ENCODE data around the gene U2AF1.
"Not testable (repeated sequence)": the region's sequence is repeated elsewhere in the genome, so short reads cannot be mapped to it uniquely, and the experiment has no call there.

U2AF1 gene, protein sequence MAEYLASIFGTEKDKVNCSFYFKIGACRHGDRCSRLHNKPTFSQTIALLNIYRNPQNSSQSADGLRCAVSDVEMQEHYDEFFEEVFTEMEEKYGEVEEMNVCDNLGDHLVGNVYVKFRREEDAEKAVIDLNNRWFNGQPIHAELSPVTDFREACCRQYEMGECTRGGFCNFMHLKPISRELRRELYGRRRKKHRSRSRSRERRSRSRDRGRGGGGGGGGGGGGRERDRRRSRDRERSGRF

GRCh38 chr21:43106965-43107793 is at the start of gene U2AF1:
TSS of gene U2AF1 (minus strand) at chr21:43107570. CDS start at chr21:43107494, 76 bp downstream.
- in situ Hi-C loops (cut with MboI; ENCODE audit: low sequenced_read_pairs) = not testable (repeated sequence)

DNA sequence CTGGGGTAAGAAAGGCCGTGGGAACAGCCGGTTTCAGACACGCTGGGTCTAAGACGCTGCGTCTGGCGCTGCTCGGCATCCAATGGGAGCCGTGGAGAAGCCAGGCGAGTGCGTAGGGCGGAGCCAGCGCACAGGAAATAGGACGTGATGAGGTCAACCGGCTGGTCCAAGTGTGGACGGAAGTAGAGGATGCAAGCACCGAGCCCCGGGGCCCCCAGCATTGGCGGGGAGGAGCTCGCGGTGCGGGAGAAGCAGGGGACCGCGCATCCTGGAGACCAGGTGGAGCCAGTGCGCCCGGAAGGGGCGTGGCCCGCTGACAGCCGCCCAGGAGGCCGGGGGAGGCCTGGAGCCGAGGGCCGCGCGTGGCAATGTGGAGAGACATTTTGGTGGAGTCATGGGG is 46.2 kb upstream of the U2AF1 start:
- in situ Hi-C loops (cut with MboI; ENCODE audit: low sequenced_read_pairs) = not testable (repeated sequence)

DNA sequence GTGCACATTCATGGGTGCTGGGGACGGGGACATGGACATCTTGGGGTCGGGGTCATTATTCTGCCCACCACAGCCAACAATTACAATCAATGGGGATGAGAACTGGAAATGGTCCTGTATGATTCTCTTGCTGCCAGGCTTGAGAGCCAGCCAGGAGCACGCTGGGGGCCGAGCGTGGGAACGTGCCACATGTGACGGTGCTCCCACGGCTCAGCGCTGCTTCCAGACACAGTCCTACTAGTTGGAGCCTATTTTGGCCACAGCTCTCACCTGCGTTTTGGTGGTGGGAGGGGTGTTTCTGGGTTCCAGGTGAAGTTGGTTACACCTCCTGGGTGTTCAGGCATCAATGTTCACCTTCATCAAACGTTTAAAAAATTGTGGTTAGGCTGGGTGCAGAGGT is 42.0 kb upstream of the U2AF1 start:
- in situ Hi-C loops (cut with MboI; ENCODE audit: low sequenced_read_pairs) = not testable (repeated sequence)

GRCh38 chr21:43147999-43148398 is 40.6 kb upstream of the U2AF1 start:
- in situ Hi-C loops (cut with MboI; ENCODE audit: low sequenced_read_pairs) = not testable (repeated sequence)

GRCh38 chr21:43146637-43147036 is 39.3 kb upstream of the U2AF1 start:
- in situ Hi-C loops (cut with MboI; ENCODE audit: low sequenced_read_pairs) = not testable (repeated sequence)

GRCh38 chr21:43141407-43141806 is 34.0 kb upstream of the U2AF1 start:
- in situ Hi-C loops (cut with MboI; ENCODE audit: low sequenced_read_pairs) = not testable (repeated sequence)

- in situ Hi-C loops (cut with MboI; ENCODE audit: low sequenced_read_pairs) = not testable (repeated sequence)
Observed at GRCh38 chr21:43138944-43139343, 31.6 kb upstream of the U2AF1 start.

DNA sequence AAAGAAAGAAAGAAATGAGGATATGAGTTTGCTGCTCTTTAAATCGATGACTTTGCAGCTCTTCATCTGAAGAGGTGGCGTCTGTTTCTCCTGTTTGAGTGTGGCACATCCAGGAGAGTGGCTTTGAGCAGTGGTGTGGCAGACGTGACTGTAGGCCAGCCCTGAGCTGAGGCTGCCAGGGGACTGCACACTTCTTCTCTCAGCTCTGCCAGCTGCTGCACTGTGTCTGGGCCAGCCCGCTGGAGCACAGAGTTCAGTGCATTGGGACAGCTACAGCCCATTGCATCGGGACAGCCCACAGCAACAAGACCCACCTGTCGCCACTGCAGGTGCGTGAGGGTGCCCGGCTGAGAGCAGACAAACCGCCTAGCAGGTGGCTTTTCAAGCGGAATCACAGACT is 27.1 kb upstream of the U2AF1 start:
- in situ Hi-C loops (cut with MboI; ENCODE audit: low sequenced_read_pairs) = not testable (repeated sequence)

DNA sequence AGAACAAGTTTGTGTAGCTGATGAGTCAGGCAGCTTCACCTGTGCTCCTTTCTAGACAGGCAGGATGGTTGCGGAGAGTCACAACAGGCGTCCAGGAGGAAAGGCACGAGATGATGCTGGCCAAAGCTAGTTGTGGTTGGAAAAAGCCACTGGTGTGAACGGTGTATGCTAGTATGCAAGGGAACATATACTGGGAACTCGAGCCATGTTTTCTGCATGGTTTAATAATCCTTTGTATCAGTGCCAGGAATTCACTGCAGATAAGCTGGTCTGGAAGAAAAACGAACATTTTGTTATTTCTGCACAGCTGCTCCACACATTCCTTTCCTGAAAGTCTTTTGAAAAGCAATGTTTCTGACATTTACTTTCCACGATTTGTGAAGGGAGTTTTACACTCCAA is 22.7 kb upstream of the U2AF1 start:
- in situ Hi-C loops (cut with MboI; ENCODE audit: low sequenced_read_pairs) = not testable (repeated sequence)

DNA sequence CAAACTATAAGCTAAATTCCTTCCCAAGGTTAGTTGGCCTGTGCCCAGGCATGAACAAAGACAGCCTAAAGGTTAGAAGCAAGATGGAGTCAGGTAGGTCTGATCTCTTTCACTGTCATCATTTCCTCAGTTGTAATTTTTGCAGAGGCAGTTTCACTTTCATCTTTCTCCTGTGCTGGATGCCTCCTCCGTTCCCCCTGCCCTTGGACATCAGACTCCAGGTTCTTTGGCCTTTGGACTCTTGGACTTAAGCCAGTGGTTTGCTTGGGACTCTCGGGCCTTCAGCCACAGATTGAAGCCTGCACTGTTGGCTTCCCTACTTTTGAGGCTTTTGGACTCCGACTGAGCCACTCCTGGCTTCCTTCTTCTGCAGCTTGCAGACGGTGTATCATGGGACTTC is 8.6 kb upstream of the U2AF1 start:
- in situ Hi-C loops (cut with MboI; ENCODE audit: low sequenced_read_pairs) = not testable (repeated sequence)

- in situ Hi-C loops (cut with MboI; ENCODE audit: low sequenced_read_pairs) = not testable (repeated sequence)
Observed at GRCh38 chr21:43114483-43114882, 7.1 kb upstream of the U2AF1 start.

- in situ Hi-C loops (cut with MboI; ENCODE audit: low sequenced_read_pairs) = not testable (repeated sequence)
Observed at GRCh38 chr21:43109006-43109405, 1.6 kb upstream of the U2AF1 start.

GRCh38 chr21:43108177-43108576 is 807 bp upstream of the U2AF1 start:
- in situ Hi-C loops (cut with MboI; ENCODE audit: low sequenced_read_pairs) = not testable (repeated sequence)

- in situ Hi-C loops (cut with MboI; ENCODE audit: low sequenced_read_pairs) = not testable (repeated sequence)
Observed at GRCh38 chr21:43107794-43108137, 396 bp upstream of the U2AF1 start.

DNA sequence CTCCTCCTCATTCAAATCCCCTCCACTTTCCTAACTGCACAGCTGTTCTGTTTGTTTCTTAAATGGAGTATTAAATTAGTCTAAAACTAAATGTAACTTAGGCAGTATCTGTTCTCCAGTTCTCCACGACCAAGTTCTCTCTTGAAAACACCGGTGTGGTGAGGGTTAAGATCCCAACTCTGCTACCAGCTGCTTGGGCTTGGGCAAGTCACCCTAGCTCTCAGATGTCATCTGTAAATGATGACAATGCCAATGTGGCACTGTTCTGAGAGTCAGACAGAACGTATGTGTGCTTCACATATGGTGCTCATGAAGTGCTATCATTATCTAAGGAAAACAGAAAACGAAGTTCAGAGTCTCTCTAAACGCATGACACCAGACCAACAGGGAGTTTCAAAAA is 2.7 kb downstream of the U2AF1 start:
- in situ Hi-C loops (cut with MboI; ENCODE audit: low sequenced_read_pairs) = not testable (repeated sequence)

GRCh38 chr21:43102281-43102680 is 5.1 kb downstream of the U2AF1 start:
- in situ Hi-C loops (cut with MboI; ENCODE audit: low sequenced_read_pairs) = not testable (repeated sequence)

GRCh38 chr21:43101676-43102075 is 5.7 kb downstream of the U2AF1 start:
- in situ Hi-C loops (cut with MboI; ENCODE audit: low sequenced_read_pairs) = not testable (repeated sequence)

DNA sequence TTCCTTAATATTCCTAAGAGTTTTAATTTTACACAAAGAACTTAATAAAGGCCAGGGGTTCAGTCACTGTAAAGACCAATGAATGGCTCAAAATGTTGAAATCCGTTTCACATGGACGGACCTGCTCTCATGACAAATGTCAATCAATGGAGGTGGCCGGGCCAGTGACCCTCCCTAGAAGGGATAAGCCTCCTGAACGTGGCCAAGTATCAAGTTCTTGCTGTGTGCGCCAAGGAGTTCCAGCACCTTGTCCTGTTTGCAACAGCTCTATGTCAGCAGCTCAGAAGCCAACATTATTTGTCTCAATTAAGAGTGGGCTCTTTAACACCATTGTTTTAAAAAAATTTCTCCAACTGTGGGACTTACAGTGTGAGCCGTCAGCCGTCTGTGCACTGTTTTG is 6.4 kb downstream of the U2AF1 start:
- in situ Hi-C loops (cut with MboI; ENCODE audit: low sequenced_read_pairs) = not testable (repeated sequence)

DNA sequence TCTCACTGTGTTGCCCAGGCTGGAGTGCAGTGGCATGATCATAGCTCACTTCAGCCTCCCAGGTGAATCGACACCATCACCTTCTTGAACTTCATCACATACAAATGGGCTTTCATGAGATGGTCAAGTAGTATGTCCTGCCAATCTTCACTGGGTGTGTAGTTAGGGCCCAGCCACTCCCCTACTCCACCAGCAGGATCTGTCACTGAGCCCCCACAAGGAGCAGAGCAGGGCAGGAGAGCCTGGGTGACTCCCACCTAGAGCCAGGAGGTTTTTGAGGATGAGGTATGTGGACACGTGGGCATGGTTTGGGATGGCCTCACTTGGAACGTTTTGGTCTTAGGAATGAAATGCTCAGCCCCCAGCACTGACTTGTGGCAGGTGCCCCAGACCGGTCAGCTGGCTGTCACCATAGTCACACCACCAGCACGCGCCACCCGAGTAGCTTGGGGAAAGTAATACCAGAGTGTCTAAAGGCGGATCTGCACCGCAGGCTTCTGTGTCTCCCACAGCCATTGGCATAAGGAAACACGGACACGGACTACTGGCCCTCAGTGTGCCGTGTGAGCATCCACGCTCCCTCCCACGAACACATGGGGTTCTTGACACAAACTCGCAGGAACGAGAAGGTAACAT is 15.3 kb downstream of the U2AF1 start:
- in situ Hi-C loops (cut with MboI; ENCODE audit: low sequenced_read_pairs) = not testable (repeated sequence)

DNA sequence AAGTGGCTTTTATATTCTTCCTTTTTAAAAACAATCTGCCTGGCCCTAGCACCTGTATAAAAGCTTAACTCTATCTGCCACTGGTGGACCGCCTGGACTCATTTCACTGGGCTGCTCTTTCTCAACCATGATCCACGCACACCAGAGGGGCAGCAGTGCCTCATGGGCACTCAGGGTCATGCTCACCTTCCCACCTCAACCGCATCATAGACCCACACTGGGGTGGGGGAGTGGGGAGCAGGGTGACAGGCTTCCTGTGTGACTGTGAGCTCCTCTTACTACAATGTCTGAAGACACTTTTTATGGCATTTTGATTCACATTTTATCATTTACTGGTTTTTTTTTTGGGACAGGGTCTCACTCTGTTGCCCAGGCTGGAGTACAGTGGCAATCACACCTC is 16.4 kb downstream of the U2AF1 start:
- in situ Hi-C loops (cut with MboI; ENCODE audit: low sequenced_read_pairs) = not testable (repeated sequence)

- in situ Hi-C loops (cut with MboI; ENCODE audit: low sequenced_read_pairs) = not testable (repeated sequence)
Observed at GRCh38 chr21:43089463-43089862, 17.9 kb downstream of the U2AF1 start.

Measured in hTERT RPE-1 (cell line).